ENCODE results near the gene SERAC1.

SERAC1 gene

GRCh38 chr6:158066136-158066781 lies 101.8 kb downstream of the SERAC1 start:
- Histone ChIP-seq H3K14ac (ENCODE audit: low read length) (no peak overlapping the region), H4K91ac (ENCODE audit: low read depth, low read length, poor library complexity) (no peak overlapping the region), H2BK15ac (ENCODE audit: low read length) (no peak overlapping the region), H3K18ac (ENCODE audit: low read length) (no peak overlapping the region), H3K79me1 (ENCODE audit: low read depth, low read length) (no peaks in the 10 kb centered on the region), H3K23ac (ENCODE audit: low read depth, low read length, poor library complexity) (no peak overlapping the region), H3K4me1 (ENCODE audit: control insufficient read depth in 2 of 2, insufficient read depth in 1 of 2, low read depth in 1 of 2, low read length in 2 of 2) (peaks cover 1 to 2% of the 10 kb centered on the region in 2 donors), H2AFZ (ENCODE audit: low read length) (no peak overlapping the region), H2BK5ac (ENCODE audit: low read length) (no peak overlapping the region), H4K8ac (ENCODE audit: low read depth, low read length) (no peak overlapping the region), H3K4ac (ENCODE audit: low read length) (no peak overlapping the region), H2BK12ac (ENCODE audit: low read length) (no peak overlapping the region), H3K27ac (replicated peaks; ENCODE audit: low read length) (no peak overlapping the region), H3K4me3 (ENCODE audit: low read length in 2 of 2) (no peak overlapping the region), H3K9me3 (replicated peaks in 1 of 2; ENCODE audit: control insufficient read depth in 2 of 2, insufficient read depth in 1 of 2, low read depth in 1 of 2, low read length in 2 of 2) (peaks cover 4 to 11% of the 10 kb centered on the region in 2 donors), H3K4me2 (ENCODE audit: insufficient read depth, low read length, poor library complexity, severe bottlenecking) (no peak overlapping the region), H2BK120ac (ENCODE audit: low read depth, low read length) (no peak overlapping the region), H3K27me3 (ENCODE audit: control insufficient read depth in 3 of 3, insufficient read depth in 3 of 3, low read depth in 1 of 3, low read length in 3 of 3) (no peaks in the 10 kb centered on the region), H2AK5ac (ENCODE audit: low read depth, low read length) (no peak overlapping the region), H3K36me3 (replicated peaks in 1 of 2; ENCODE audit: control insufficient read depth in 2 of 2, insufficient read depth in 2 of 2, low read length in 2 of 2) (peaks cover 2 to 32% of the 10 kb centered on the region in 2 donors), H3K9ac (ENCODE audit: low read depth, low read length, poor library complexity) (no peak overlapping the region)
- no peak for DNase-seq (ENCODE audit: low spot score)
- WGBS, 2 donors (ENCODE audit: extremely low coverage in 2 of 2, insufficient read length in 2 of 2, insufficient replicate concordance in 1 of 2): no CpG with 5 or more reads among the region's 23 CpGs

DNA sequence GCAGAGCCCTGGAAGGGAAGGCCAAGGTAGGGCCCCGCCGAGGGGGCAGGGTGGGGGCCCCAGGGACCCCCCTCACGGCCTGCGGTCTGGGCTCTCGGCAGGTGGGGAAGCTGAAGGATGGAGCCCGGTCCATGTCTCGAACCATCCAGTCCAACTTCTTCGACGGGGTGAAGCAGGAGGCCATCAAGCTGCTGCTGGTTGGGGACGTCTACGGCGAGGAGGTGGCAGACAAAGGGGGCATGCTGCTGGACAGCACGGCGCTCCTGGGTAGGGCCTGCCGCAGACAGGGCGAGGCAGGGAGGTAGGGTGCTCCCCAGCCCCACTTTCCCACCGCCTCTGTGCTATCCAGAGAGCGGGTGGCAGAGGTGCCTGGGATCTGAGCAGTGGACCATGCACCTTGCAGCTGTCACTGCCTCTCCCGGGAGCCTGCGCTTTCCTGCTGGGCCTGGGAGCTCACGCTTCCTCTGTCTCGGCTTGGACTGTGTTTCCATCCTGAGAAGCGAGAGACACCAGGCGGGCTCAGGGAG lies 103.3 kb downstream of the SERAC1 start:
- Histone ChIP-seq H4K8ac (ENCODE audit: low read depth, low read length) (no peak overlapping the region), H3K23ac (ENCODE audit: low read depth, low read length, poor library complexity) (no peak overlapping the region), H4K91ac (ENCODE audit: low read depth, low read length, poor library complexity) (no peak overlapping the region), H3K4me1 (ENCODE audit: control insufficient read depth in 2 of 2, insufficient read depth in 1 of 2, low read depth in 1 of 2, low read length in 2 of 2) (peaks cover 1 to 2% of the 10 kb centered on the region in 2 donors), H3K18ac (ENCODE audit: low read length) (no peak overlapping the region), H2BK5ac (ENCODE audit: low read length) (no peak overlapping the region), H2BK12ac (ENCODE audit: low read length) (no peak overlapping the region), H2BK15ac (ENCODE audit: low read length) (no peak overlapping the region), H2AFZ (ENCODE audit: low read length) (no peak overlapping the region), H3K14ac (ENCODE audit: low read length) (peak overlapping the region; percentile 48), H3K4ac (ENCODE audit: low read length) (no peak overlapping the region), H2BK120ac (ENCODE audit: low read depth, low read length) (no peak overlapping the region), H2AK5ac (ENCODE audit: low read depth, low read length) (no peak overlapping the region), H3K27ac (replicated peaks; ENCODE audit: low read length) (no peak overlapping the region), H3K27me3 (ENCODE audit: control insufficient read depth in 3 of 3, insufficient read depth in 3 of 3, low read depth in 1 of 3, low read length in 3 of 3) (no peaks in the 10 kb centered on the region), H3K4me2 (ENCODE audit: insufficient read depth, low read length, poor library complexity, severe bottlenecking) (no peak overlapping the region), H3K79me1 (ENCODE audit: low read depth, low read length) (no peaks in the 10 kb centered on the region), H3K9me3 (replicated peaks in 1 of 2; ENCODE audit: control insufficient read depth in 2 of 2, insufficient read depth in 1 of 2, low read depth in 1 of 2, low read length in 2 of 2) (peaks cover 4 to 11% of the 10 kb centered on the region in 2 donors), H3K36me3 (replicated peaks in 1 of 2; ENCODE audit: control insufficient read depth in 2 of 2, insufficient read depth in 2 of 2, low read length in 2 of 2) (peaks cover 2 to 30% of the 10 kb centered on the region in 2 donors), H3K9ac (ENCODE audit: low read depth, low read length, poor library complexity) (peak overlapping the region; percentile 74), H3K4me3 (ENCODE audit: low read length in 2 of 2) (no peak overlapping the region)
- WGBS, 2 donors (ENCODE audit: extremely low coverage in 2 of 2, insufficient read length in 2 of 2, insufficient replicate concordance in 1 of 2): no CpG with 5 or more reads among the region's 24 CpGs
- no peak for DNase-seq (ENCODE audit: low spot score)

DNA sequence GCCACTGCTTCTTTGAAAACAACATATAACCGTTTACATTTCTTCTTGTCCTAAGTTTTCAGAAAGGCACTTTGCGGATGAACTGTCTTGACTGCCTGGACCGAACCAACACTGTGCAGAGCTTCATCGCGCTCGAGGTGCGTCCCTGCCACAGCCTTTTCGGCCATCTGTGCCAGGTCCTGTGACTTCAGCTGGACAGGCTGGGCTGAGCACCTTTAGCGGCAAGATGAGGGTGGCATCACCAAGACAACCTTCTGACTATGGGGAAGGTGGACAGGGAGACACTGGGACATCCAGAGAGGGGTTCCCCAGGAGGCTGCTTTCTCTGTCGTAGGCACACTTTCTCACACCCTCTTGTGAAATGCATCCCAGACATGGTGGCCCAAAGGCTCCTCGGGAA lies 104.3 kb downstream of the SERAC1 start:
- Histone ChIP-seq H4K91ac (ENCODE audit: low read depth, low read length, poor library complexity) (no peak overlapping the region), H3K18ac (ENCODE audit: low read length) (no peak overlapping the region), H3K23ac (ENCODE audit: low read depth, low read length, poor library complexity) (no peak overlapping the region), H2BK5ac (ENCODE audit: low read length) (no peak overlapping the region), H3K4me1 (ENCODE audit: control insufficient read depth in 2 of 2, insufficient read depth in 1 of 2, low read depth in 1 of 2, low read length in 2 of 2) (peaks cover 0 to 1% of the 10 kb centered on the region in 2 donors), H4K8ac (ENCODE audit: low read depth, low read length) (no peak overlapping the region), H3K4me3 (ENCODE audit: low read length in 2 of 2) (no peak overlapping the region), H3K27me3 (ENCODE audit: control insufficient read depth in 3 of 3, insufficient read depth in 3 of 3, low read depth in 1 of 3, low read length in 3 of 3) (no peaks in the 10 kb centered on the region), H2AFZ (ENCODE audit: low read length) (no peak overlapping the region), H2BK15ac (ENCODE audit: low read length) (no peak overlapping the region), H2BK12ac (ENCODE audit: low read length) (no peak overlapping the region), H2BK120ac (ENCODE audit: low read depth, low read length) (no peak overlapping the region), H2AK5ac (ENCODE audit: low read depth, low read length) (no peak overlapping the region), H3K36me3 (replicated peaks in 1 of 2; ENCODE audit: control insufficient read depth in 2 of 2, insufficient read depth in 2 of 2, low read length in 2 of 2) (peaks cover 2 to 26% of the 10 kb centered on the region in 2 donors), H3K79me1 (ENCODE audit: low read depth, low read length) (no peaks in the 10 kb centered on the region), H3K9ac (ENCODE audit: low read depth, low read length, poor library complexity) (no peak overlapping the region), H3K4ac (ENCODE audit: low read length) (no peak overlapping the region), H3K4me2 (ENCODE audit: insufficient read depth, low read length, poor library complexity, severe bottlenecking) (no peak overlapping the region), H3K9me3 (replicated peaks in 1 of 2; ENCODE audit: control insufficient read depth in 2 of 2, insufficient read depth in 1 of 2, low read depth in 1 of 2, low read length in 2 of 2) (peaks cover 4 to 11% of the 10 kb centered on the region in 2 donors), H3K14ac (ENCODE audit: low read length) (no peak overlapping the region), H3K27ac (replicated peaks; ENCODE audit: low read length) (no peak overlapping the region)
- no CpG with 5 or more reads among the region's 11 CpGs for WGBS, 2 donors (ENCODE audit: extremely low coverage in 2 of 2, insufficient read length in 2 of 2, insufficient replicate concordance in 1 of 2)
- no peak for DNase-seq (ENCODE audit: low spot score)

DNA sequence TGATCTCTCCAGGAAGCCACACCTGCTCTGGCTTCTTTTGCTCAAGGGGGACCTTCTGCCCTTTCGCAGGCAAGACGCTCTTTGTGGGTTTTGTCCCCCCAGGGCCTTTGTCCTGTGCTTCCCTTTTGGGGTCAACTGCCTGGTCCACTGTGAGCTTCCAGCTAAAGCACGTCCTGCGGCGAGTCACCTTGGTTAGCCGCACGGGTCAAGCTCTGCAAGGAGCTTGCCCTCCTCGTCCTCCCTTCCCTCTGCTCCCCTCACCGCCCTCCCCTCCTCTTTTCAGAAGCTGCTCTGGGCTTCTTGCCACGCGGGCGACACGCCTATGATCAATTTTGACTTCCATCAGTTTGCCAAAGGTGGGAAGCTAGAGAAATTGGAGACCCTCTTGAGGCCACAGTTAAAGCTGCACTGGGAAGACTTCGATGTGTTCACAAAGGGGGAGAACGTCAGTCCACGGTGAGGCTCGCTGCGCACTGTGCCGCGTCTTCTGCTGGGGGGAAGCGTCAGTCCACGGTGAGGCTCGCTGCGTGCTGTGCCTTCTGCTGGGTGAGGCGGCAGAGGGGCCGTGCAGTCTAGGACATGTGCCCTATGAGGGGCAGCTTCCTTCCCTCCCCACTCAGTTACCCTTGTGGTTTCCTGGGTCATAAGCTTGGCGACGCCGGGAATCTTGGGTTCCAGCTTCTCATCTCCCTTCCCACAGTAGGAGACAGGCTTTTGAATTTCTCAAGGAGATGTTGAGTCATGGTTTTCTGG lies 106.2 kb downstream of the SERAC1 start:
- H3K14ac ChIP-seq (ENCODE audit: low read length): peak overlapping the region; percentile 84
- H2AFZ ChIP-seq (ENCODE audit: low read length): no peak overlapping the region
- H3K27ac ChIP-seq (replicated peaks; ENCODE audit: low read length): no peak overlapping the region
- no peak overlapping the region for H2BK120ac ChIP-seq (ENCODE audit: low read depth, low read length)
- no peak overlapping the region for H3K23ac ChIP-seq (ENCODE audit: low read depth, low read length, poor library complexity)
- H3K79me1 ChIP-seq (ENCODE audit: low read depth, low read length): no peaks in the 10 kb centered on the region
- no peak overlapping the region for H2BK15ac ChIP-seq (ENCODE audit: low read length)
- no peak overlapping the region for H3K4me3 ChIP-seq (ENCODE audit: low read length in 2 of 2)
- peak overlapping the region; percentile 72 for H3K18ac ChIP-seq (ENCODE audit: low read length)
- no CpG with 5 or more reads among the region's 29 CpGs for whole genome bisulfite sequencing, 2 donors (ENCODE audit: extremely low coverage in 2 of 2, insufficient read length in 2 of 2, insufficient replicate concordance in 1 of 2)
- no peak overlapping the region for H3K9ac ChIP-seq (ENCODE audit: low read depth, low read length, poor library complexity)
- no peak overlapping the region for H2BK5ac ChIP-seq (ENCODE audit: low read length)
- H4K91ac ChIP-seq (ENCODE audit: low read depth, low read length, poor library complexity): no peak overlapping the region
- DNase-seq (ENCODE audit: low spot score): no peak
- H2BK12ac ChIP-seq (ENCODE audit: low read length): no peak overlapping the region
- peaks cover 2 to 26% of the 10 kb centered on the region in 2 donors for H3K36me3 ChIP-seq (replicated peaks in 1 of 2; ENCODE audit: control insufficient read depth in 2 of 2, insufficient read depth in 2 of 2, low read length in 2 of 2)
- peak overlapping the region; percentile 71 for H2AK5ac ChIP-seq (ENCODE audit: low read depth, low read length)
- H3K4me1 ChIP-seq (ENCODE audit: control insufficient read depth in 2 of 2, insufficient read depth in 1 of 2, low read depth in 1 of 2, low read length in 2 of 2): no peaks in the 10 kb centered on the region
- no peaks in the 10 kb centered on the region for H3K27me3 ChIP-seq (ENCODE audit: control insufficient read depth in 3 of 3, insufficient read depth in 3 of 3, low read depth in 1 of 3, low read length in 3 of 3)
- H3K4me2 ChIP-seq (ENCODE audit: insufficient read depth, low read length, poor library complexity, severe bottlenecking): no peak overlapping the region
- no peak overlapping the region for H3K4ac ChIP-seq (ENCODE audit: low read length)
- no peak overlapping the region for H4K8ac ChIP-seq (ENCODE audit: low read depth, low read length)
- peaks cover 4 to 11% of the 10 kb centered on the region in 2 donors for H3K9me3 ChIP-seq (replicated peaks in 1 of 2; ENCODE audit: control insufficient read depth in 2 of 2, insufficient read depth in 1 of 2, low read depth in 1 of 2, low read length in 2 of 2)
